ENCODE measurements around the gene ZC3H7B.
"Not testable (repeated sequence)": the region's sequence is repeated elsewhere in the genome, so short reads cannot be mapped to it uniquely, and the experiment has no call there.

The ZC3H7B gene

DNA sequence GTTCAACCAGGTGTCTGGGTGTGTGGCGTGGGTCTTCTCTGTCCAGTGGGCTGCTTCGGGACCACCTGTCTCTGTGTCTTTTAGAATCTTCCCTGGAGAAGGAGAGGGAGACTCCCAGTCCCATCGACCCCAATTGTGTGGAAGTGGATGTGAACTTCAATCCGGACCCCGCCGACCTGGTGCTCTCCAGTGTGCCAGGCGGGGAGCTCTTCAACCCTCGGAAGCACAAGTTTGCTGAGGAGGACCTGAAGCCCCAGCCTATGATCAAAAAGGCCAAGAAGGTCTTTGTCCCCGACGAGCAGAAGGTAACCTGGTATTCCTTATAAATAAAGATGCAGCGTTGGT, 92.7 kb downstream of the ZC3H7B start:
- Histone ChIP-seq H3K27ac (ENCODE audit: low read depth, low read length) (no peak overlapping the region), H3K4me3 (ENCODE audit: low read length) (no peak overlapping the region), H3K9me3 (ENCODE audit: insufficient read depth, low read depth, low read length) (no peaks in the 10 kb centered on the region), H3K4me1 (ENCODE audit: insufficient read depth, low read length) (no peaks in the 10 kb centered on the region), H3K36me3 (ENCODE audit: insufficient read depth, low read length) (peaks cover 55% of the 10 kb centered on the region), H3K27me3 (ENCODE audit: insufficient read depth, low read length) (no peaks in the 10 kb centered on the region), H3K9ac (ENCODE audit: low read depth, low read length) (no peak overlapping the region)
- WGBS = 89% methylated on average over 11 of the region's 11 CpGs

DNA sequence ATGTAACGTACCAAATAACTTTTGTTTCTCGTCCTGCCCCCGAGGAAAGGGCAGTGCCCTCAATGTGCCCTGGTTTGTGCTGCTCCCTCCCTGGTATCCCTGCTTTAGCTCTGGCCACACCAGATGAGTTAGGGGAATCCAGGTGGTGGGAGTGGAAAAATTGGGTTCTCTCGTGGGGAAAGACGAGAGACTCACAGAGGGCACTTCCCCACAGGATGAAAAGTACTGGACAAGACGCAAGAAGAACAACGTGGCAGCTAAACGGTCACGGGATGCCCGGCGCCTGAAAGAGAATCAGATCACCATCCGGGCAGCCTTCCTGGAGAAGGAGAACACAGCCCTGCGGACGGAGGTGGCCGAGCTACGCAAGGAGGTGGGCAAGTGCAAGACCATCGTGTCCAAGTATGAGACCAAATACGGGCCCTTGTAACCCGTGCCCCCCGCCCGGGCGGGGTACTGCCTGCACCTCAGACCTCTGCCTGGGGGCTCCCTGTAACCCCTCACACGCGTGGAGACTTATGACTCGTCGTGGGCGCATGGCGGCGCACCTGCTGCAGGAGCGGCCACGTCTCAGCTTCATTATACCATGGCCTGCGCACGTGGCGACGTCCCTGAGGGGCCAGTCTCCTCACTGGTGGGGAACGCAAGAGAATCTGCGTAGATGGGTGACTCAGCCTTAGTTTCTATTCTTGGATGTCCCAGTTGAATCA, 94.4 kb downstream of the ZC3H7B start:
- no peaks in the 10 kb centered on the region for H3K9me3 ChIP-seq (ENCODE audit: insufficient read depth, low read depth, low read length)
- H3K9ac ChIP-seq (ENCODE audit: low read depth, low read length) = no peak overlapping the region
- peaks cover 45% of the 10 kb centered on the region for H3K36me3 ChIP-seq (ENCODE audit: insufficient read depth, low read length)
- WGBS = 94% methylated on average over 37 of the region's 37 CpGs
- no peak overlapping the region for H3K4me3 ChIP-seq (ENCODE audit: low read length)
- no peaks in the 10 kb centered on the region for H3K4me1 ChIP-seq (ENCODE audit: insufficient read depth, low read length)
- no peaks in the 10 kb centered on the region for H3K27me3 ChIP-seq (ENCODE audit: insufficient read depth, low read length)
- H3K27ac ChIP-seq (ENCODE audit: low read depth, low read length) = no peak overlapping the region

- H3K9ac ChIP-seq (ENCODE audit: low read depth, low read length) = no peak overlapping the region
- no peak overlapping the region for H3K4me3 ChIP-seq (ENCODE audit: low read length)
- H3K4me1 ChIP-seq (ENCODE audit: insufficient read depth, low read length) = no peaks in the 10 kb centered on the region
- H3K9me3 ChIP-seq (ENCODE audit: insufficient read depth, low read depth, low read length) = no peaks in the 10 kb centered on the region
- 93% methylated on average over 19 of the region's 19 CpGs for WGBS
- peaks cover 41% of the 10 kb centered on the region for H3K36me3 ChIP-seq (ENCODE audit: insufficient read depth, low read length)
- no peaks in the 10 kb centered on the region for H3K27me3 ChIP-seq (ENCODE audit: insufficient read depth, low read length)
- no peak overlapping the region for H3K27ac ChIP-seq (ENCODE audit: low read depth, low read length)
Observed at GRCh38 chr22:41397143-41397811, 96.0 kb downstream of the ZC3H7B start.

DNA sequence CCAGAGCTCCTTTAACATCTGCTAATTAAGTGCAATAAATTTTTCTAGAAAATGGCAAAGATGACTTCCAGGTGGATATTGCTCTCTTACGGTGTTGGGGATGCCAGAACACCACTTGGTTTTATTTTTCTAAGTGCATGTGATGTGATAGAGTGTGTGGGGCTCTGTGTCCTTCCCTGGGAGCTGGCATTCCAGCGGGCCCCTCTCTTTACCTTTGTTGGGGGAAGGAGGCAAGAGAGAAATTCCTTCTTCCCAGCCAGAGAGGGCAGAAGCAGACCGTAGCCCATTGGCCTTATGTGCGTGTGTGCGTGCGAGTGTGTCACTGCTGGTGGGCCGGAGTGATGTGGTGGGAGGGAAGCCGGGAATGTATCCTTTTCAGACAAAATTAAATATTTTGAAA, 97.6 kb downstream of the ZC3H7B start:
- WGBS = 89% methylated on average over 7 of the region's 8 CpGs
- Histone ChIP-seq H3K9ac (ENCODE audit: low read depth, low read length) (no peak overlapping the region), H3K36me3 (ENCODE audit: insufficient read depth, low read length) (peaks cover 39% of the 10 kb centered on the region), H3K4me3 (ENCODE audit: low read length) (no peak overlapping the region), H3K27ac (ENCODE audit: low read depth, low read length) (0 out of 2 replicates have a peak overlapping the region, but pooled peaks have one; percentile 8), H3K9me3 (ENCODE audit: insufficient read depth, low read depth, low read length) (no peaks in the 10 kb centered on the region), H3K27me3 (ENCODE audit: insufficient read depth, low read length) (no peaks in the 10 kb centered on the region), H3K4me1 (ENCODE audit: insufficient read depth, low read length) (no peaks in the 10 kb centered on the region)

GRCh38 chr22:41401781-41402648, 100.7 kb downstream of the ZC3H7B start:
- no peak overlapping the region for H3K27ac ChIP-seq (ENCODE audit: low read depth, low read length)
- no peak overlapping the region for H3K4me3 ChIP-seq (ENCODE audit: low read length)
- H3K9ac ChIP-seq (ENCODE audit: low read depth, low read length) = no peak overlapping the region
- peaks cover 10% of the 10 kb centered on the region for H3K36me3 ChIP-seq (ENCODE audit: insufficient read depth, low read length)
- 89% methylated on average over 16 of the region's 16 CpGs for WGBS
- no peaks in the 10 kb centered on the region for H3K9me3 ChIP-seq (ENCODE audit: insufficient read depth, low read depth, low read length)
- H3K27me3 ChIP-seq (ENCODE audit: insufficient read depth, low read length) = no peaks in the 10 kb centered on the region
- H3K4me1 ChIP-seq (ENCODE audit: insufficient read depth, low read length) = no peaks in the 10 kb centered on the region

- not testable (repeated sequence) for H3K27ac ChIP-seq (ENCODE audit: low read depth, low read length); H3K9ac ChIP-seq (ENCODE audit: low read depth, low read length); H3K27me3 ChIP-seq (ENCODE audit: insufficient read depth, low read length); H3K36me3 ChIP-seq (ENCODE audit: insufficient read depth, low read length); H3K4me1 ChIP-seq (ENCODE audit: insufficient read depth, low read length); H3K9me3 ChIP-seq (ENCODE audit: insufficient read depth, low read depth, low read length); H3K4me3 ChIP-seq (ENCODE audit: low read length)
- 90% methylated on average over 14 of the region's 14 CpGs for WGBS
Observed at GRCh38 chr22:41402851-41403250, 101.5 kb downstream of the ZC3H7B start.

- Histone ChIP-seq H3K27ac (ENCODE audit: low read depth, low read length) (no peak overlapping the region), H3K27me3 (ENCODE audit: insufficient read depth, low read length) (no peaks in the 10 kb centered on the region), H3K9ac (ENCODE audit: low read depth, low read length) (no peak overlapping the region), H3K4me3 (ENCODE audit: low read length) (no peak overlapping the region), H3K36me3 (ENCODE audit: insufficient read depth, low read length) (no peaks in the 10 kb centered on the region), H3K4me1 (ENCODE audit: insufficient read depth, low read length) (no peaks in the 10 kb centered on the region), H3K9me3 (ENCODE audit: insufficient read depth, low read depth, low read length) (no peaks in the 10 kb centered on the region)
- WGBS = 33% methylated on average over 18 of the region's 18 CpGs
Observed at GRCh38 chr22:41403532-41404318, 102.4 kb downstream of the ZC3H7B start.

DNA sequence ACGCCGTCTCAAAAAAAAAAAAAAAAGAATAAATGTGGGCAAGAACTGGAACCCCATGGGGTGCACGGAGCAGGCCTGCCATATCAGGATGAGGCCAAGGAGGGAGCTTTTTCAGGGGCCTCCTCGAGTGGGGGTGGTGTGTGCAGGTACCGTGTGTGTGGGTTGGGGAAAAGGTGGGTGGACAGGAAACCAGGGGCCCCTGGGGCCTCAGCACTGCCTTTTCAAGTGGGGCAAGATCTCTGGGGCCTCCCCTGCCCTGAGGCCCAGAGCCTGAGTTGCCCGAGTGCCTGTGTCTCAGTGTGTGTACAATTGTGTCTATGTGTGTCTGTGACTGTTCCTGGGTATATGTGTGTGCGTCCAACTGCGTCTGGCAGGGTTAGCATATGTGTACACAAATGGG, 104.3 kb downstream of the ZC3H7B start:
- no peak overlapping the region for H3K27ac ChIP-seq (ENCODE audit: low read depth, low read length)
- no peaks in the 10 kb centered on the region for H3K9me3 ChIP-seq (ENCODE audit: insufficient read depth, low read depth, low read length)
- WGBS = 94% methylated on average over 8 of the region's 8 CpGs
- no peak overlapping the region for H3K9ac ChIP-seq (ENCODE audit: low read depth, low read length)
- H3K36me3 ChIP-seq (ENCODE audit: insufficient read depth, low read length) = no peaks in the 10 kb centered on the region
- no peaks in the 10 kb centered on the region for H3K27me3 ChIP-seq (ENCODE audit: insufficient read depth, low read length)
- H3K4me1 ChIP-seq (ENCODE audit: insufficient read depth, low read length) = no peaks in the 10 kb centered on the region
- H3K4me3 ChIP-seq (ENCODE audit: low read length) = no peak overlapping the region

DNA sequence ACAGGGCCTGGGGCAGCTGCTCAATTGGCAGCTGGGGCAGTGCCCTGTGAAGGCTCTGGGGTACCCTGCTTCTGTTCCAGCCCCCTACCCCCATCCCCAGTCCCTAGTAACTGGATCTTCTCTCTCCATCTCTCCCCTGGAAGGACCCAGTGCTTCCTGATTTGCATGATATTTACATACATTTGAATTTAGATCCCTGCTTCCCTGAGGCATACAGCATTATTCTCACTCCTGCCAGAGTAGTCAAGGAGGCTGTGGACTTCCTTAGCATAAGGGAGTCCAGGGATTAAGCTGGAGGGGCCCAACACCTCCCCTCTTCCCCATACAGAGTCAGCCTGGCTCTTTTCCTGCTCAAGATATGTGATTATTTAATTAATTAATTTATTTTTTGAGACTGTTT, 105.1 kb downstream of the ZC3H7B start:
- H3K36me3 ChIP-seq (ENCODE audit: insufficient read depth, low read length) = no peaks in the 10 kb centered on the region
- H3K27me3 ChIP-seq (ENCODE audit: insufficient read depth, low read length) = no peaks in the 10 kb centered on the region
- peaks cover 5% of the 10 kb centered on the region; the same call in 1 of the 2 replicates for H3K4me1 ChIP-seq (ENCODE audit: insufficient read depth, low read length)
- H3K9ac ChIP-seq (ENCODE audit: low read depth, low read length) = no peak overlapping the region
- H3K27ac ChIP-seq (ENCODE audit: low read depth, low read length) = no peak overlapping the region
- no peaks in the 10 kb centered on the region for H3K9me3 ChIP-seq (ENCODE audit: insufficient read depth, low read depth, low read length)
- no peak overlapping the region for H3K4me3 ChIP-seq (ENCODE audit: low read length)

DNA sequence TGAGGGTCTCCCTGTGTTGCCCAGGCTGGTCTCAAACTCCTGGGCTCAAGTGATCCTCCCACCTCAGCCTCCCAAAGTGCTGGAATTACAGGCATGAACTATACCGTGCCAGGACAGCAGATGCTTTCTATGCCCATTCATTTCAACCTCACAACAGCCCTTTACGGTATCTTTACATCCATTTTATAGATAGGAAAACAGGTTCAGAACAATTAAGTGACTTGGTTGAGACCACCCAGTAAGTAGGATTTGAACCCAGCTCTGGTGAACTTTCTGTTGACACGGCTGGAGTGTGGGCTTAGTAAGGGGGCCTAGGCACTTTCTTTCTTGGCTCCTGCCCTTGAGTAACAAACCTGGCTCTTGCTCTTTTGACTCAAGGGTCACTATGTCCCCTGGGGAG, 106.1 kb downstream of the ZC3H7B start:
- Histone ChIP-seq H3K9me3 (ENCODE audit: insufficient read depth, low read depth, low read length) (no peaks in the 10 kb centered on the region), H3K4me1 (ENCODE audit: insufficient read depth, low read length) (peaks cover 9% of the 10 kb centered on the region), H3K27me3 (ENCODE audit: insufficient read depth, low read length) (no peaks in the 10 kb centered on the region), H3K9ac (ENCODE audit: low read depth, low read length) (no peak overlapping the region), H3K36me3 (ENCODE audit: insufficient read depth, low read length) (no peaks in the 10 kb centered on the region), H3K4me3 (ENCODE audit: low read length) (no peak overlapping the region), H3K27ac (ENCODE audit: low read depth, low read length) (no peak overlapping the region)
- WGBS = 92% methylated on average over 3 of the region's 3 CpGs

DNA sequence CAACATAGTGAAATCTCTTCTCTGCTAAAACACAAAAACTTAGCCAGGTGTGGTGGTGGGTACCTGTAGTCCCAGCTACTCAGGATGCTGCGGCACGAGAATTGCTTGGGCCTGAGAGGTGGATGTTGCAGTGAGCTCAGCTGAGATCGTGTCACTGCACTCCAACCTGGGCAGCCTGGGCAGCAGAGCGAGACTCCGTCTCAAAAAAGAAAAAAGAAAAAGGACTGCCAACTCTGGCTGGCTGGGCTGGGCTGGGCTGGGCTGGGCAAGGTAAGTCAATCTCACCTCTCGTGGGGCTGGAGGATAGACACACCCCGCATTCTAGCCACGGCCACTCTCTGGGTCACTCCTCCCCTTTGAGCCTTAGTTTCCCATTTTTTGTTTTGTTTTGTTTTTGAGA, 107.3 kb downstream of the ZC3H7B start:
- no peaks in the 10 kb centered on the region for H3K9me3 ChIP-seq (ENCODE audit: insufficient read depth, low read depth, low read length)
- H3K4me3 ChIP-seq (ENCODE audit: low read length) = no peak overlapping the region
- WGBS = 95% methylated on average over 8 of the region's 8 CpGs
- H3K9ac ChIP-seq (ENCODE audit: low read depth, low read length) = no peak overlapping the region
- no peaks in the 10 kb centered on the region for H3K36me3 ChIP-seq (ENCODE audit: insufficient read depth, low read length)
- H3K27ac ChIP-seq (ENCODE audit: low read depth, low read length) = no peak overlapping the region
- no peaks in the 10 kb centered on the region for H3K27me3 ChIP-seq (ENCODE audit: insufficient read depth, low read length)
- H3K4me1 ChIP-seq (ENCODE audit: insufficient read depth, low read length) = peaks cover 9% of the 10 kb centered on the region
